Umbilical cord (tissue), 2 donors: Measurements from ENCODE around the gene THAP6. TPM values are rescaled to one million over a fixed set of nuclear protein-coding genes. Genes with fewer than 3 reads are reported as not detected.
"Not testable (repeated sequence)": the region's sequence is repeated elsewhere in the genome, so short reads cannot be mapped to it uniquely, and the experiment has no call there.

Source experiments
- DNase-seq: peaks from one replicate; pipeline ENCODE4 v3.0.0-alpha.2; 2015; ENCODE audit warnings: low spot score
- total RNA-seq: library from RNA; depleted of rRNA; stranded (reverse); fragments of >200 nt; gene quantifications from one replicate; pipeline ENCODE4 v1.2.3, GENCODE V29; 2014; ENCODE audit warnings: low replicate concordance; ENCODE audit not compliant: insufficient read depth

Gene THAP6
- total RNA-seq, 1 donor from 2014 or later, result 36.1 TPM

GRCh38 chr4:75525086-75525485 is 10.8 kb downstream of the THAP6 start:
- DNase-seq, result no peak

- DNase-seq, result no peak
Measured at GRCh38 chr4:75525910-75526309, 11.6 kb downstream of the THAP6 start.

GRCh38 chr4:75527482-75527881 is 13.2 kb downstream of the THAP6 start:
- no peak for DNase-seq

- DNase-seq, result no peak
Measured at GRCh38 chr4:75530556-75531322, 16.5 kb downstream of the THAP6 start.

- not testable (repeated sequence) for DNase-seq
Measured at GRCh38 chr4:75531536-75532143, 17.4 kb downstream of the THAP6 start.

- not testable (repeated sequence) for DNase-seq
Measured at GRCh38 chr4:75533339-75533887, 19.1 kb downstream of the THAP6 start.

- DNase-seq, result not testable (repeated sequence)
Measured at GRCh38 chr4:75533926-75534325, 19.7 kb downstream of the THAP6 start.

GRCh38 chr4:75537308-75537707 is 23.0 kb downstream of the THAP6 start:
- DNase-seq, result not testable (repeated sequence)

- peak; percentile 29 for DNase-seq
Measured at GRCh38 chr4:75542824-75543223, 28.6 kb downstream of the THAP6 start.

GRCh38 chr4:75544220-75544619 is 29.9 kb downstream of the THAP6 start:
- not testable (repeated sequence) for DNase-seq

- no peak for DNase-seq
Measured at GRCh38 chr4:75544870-75545269, 30.6 kb downstream of the THAP6 start.

- no peak for DNase-seq
Measured at GRCh38 chr4:75545526-75545925, 31.3 kb downstream of the THAP6 start.

- DNase-seq, result peak; percentile 49
Measured at GRCh38 chr4:75547647-75548387, 33.5 kb downstream of the THAP6 start.

- no peak for DNase-seq
Measured at GRCh38 chr4:75549019-75549418, 34.7 kb downstream of the THAP6 start.

GRCh38 chr4:75552452-75552851 is 38.2 kb downstream of the THAP6 start:
- DNase-seq, result no peak

- no peak for DNase-seq
Measured at GRCh38 chr4:75555294-75556164, 41.3 kb downstream of the THAP6 start, which contains the start of gene ODAPH. ODAPH (plus strand) TSS chr4:75556066; CDS start chr4:75556083, 17 bp downstream.

GRCh38 chr4:75557696-75558095 is 43.4 kb downstream of the THAP6 start:
- DNase-seq, result no peak

GRCh38 chr4:75561789-75562188 is 47.5 kb downstream of the THAP6 start:
- peak; percentile 41 for DNase-seq

GRCh38 chr4:75564023-75564422 is 49.8 kb downstream of the THAP6 start:
- no peak for DNase-seq

GRCh38 chr4:75565481-75565880 is 51.2 kb downstream of the THAP6 start:
- no peak for DNase-seq

GRCh38 chr4:75566911-75567310 is 52.6 kb downstream of the THAP6 start:
- no peak for DNase-seq
